H1 (cell line): Measurements from ENCODE around the gene APOC3.

Experiments used
- CEBPB ChIP-seq: IDR thresholded peaks from 2 replicates; pipeline ENCODE4 v1.6.1; 2012; ENCODE audit warnings: low read depth, low read length
- EZH2 ChIP-seq: fragments of 200-600 bp; sonication (generic); IDR thresholded peaks from 2 replicates; pipeline ENCODE4 v1.7.1; 2012; ENCODE audit warnings: low read depth, mild to moderate bottlenecking, moderate library complexity, low read length, inconsistent platforms; ENCODE audit not compliant: severe bottlenecking
- GABPA ChIP-seq: IDR thresholded peaks from 2 replicates; pipeline ENCODE4 v1.6.1; 2011; ENCODE audit warnings: mild to moderate bottlenecking, low read length, moderate library complexity, borderline replicate concordance; ENCODE audit not compliant: insufficient read depth
- SP1 ChIP-seq: IDR thresholded peaks from 2 replicates; pipeline ENCODE4 v1.6.1; 2011; ENCODE audit warnings: low read depth, low read length

GRCh38 chr11:116869610-116870009, 39.9 kb downstream of the APOC3 start:
- no peak for TF ChIP-seq GABPA
- no peak for TF ChIP-seq EZH2
- no peak for TF ChIP-seq SP1
- TF ChIP-seq CEBPB = no peak
